HepG2 (cell line): ENCODE data around the gene SMAD6.

Experiments used
- CBX2 ChIP-seq, 2 experiments: fragments of 200-600 bp in 1 of 2; sonication (generic); formaldehyde crosslinking in 1 of 2; IDR thresholded peaks; 2 replicates each; pipeline versions ENCODE4 v1.7.0 to v1.8.1; 2018 to 2022; ENCODE audit warnings: low read depth in 2 of 2, low read length in 1 of 2, mild to moderate bottlenecking in 1 of 2, missing genetic modification reagents in 1 of 2
- RBM22 ChIP-seq: fragments of 200-400 bp; formaldehyde crosslinking; optimal IDR thresholded peaks from 2 replicates; pipeline ENCODE3; 2017; ENCODE audit warnings: mild to moderate bottlenecking, low read length, moderate library complexity

GRCh38 chr15:66795851-66796250 is 93.8 kb downstream of the SMAD6 start:
- TF ChIP-seq RBM22, result no peak
- TF ChIP-seq CBX2 (IDR thresholded peaks at IDR 0.05; ENCODE audit: low read depth, low read length), result no peak
- TF ChIP-seq CBX2 (CRISPR knock-in tag; IDR thresholded peaks at IDR 0.05; ENCODE audit: low read depth), result no peak
